PFSK-1 (cell line): ENCODE measurements around the gene TSPAN18.

Experiments
- FOXP2 ChIP-seq: optimal IDR thresholded peaks from 2 replicates; pipeline ENCODE3; 2011; ENCODE audit warnings: borderline replicate concordance, control low read depth, inconsistent platforms; ENCODE audit not compliant: insufficient read depth; ENCODE audit errors: extremely low read length, extremely low read depth
- POLR2AphosphoS5 ChIP-seq: IDR thresholded peaks from 2 replicates; pipeline ENCODE4 v1.6.1; 2012; ENCODE audit warnings: low read depth, mild to moderate bottlenecking, control low read depth, low read length, moderate library complexity
- REST ChIP-seq, 2 experiments: IDR thresholded peaks; 2 replicates each; pipeline versions ENCODE4 v1.6.1 to v1.8.0; 2011 to 2012; ENCODE audit warnings: low read depth in 2 of 2, low read length in 2 of 2, control low read depth in 1 of 2, inconsistent platforms in 1 of 2, mild to moderate bottlenecking in 1 of 2, moderate library complexity in 1 of 2; ENCODE audit not compliant: insufficient read depth in 1 of 2
- SIN3A ChIP-seq: IDR thresholded peaks from 2 replicates; pipeline ENCODE4 v1.6.1; 2012; ENCODE audit warnings: mild to moderate bottlenecking, low read length, moderate library complexity, borderline replicate concordance; ENCODE audit not compliant: insufficient read depth
- TAF1 ChIP-seq: IDR thresholded peaks from 2 replicates; pipeline ENCODE4 v1.6.1; 2012; ENCODE audit warnings: low read length, control low read depth, borderline replicate concordance; ENCODE audit not compliant: insufficient read depth

The TSPAN18 gene

GRCh38 chr11:44876906-44877305 lies 150.1 kb downstream of the TSPAN18 start:
- TF ChIP-seq TAF1 = no peak
- no peak for TF ChIP-seq REST (IDR thresholded peaks at IDR 0.05; ENCODE audit: insufficient read depth in 1 of 2, low read depth in 2 of 2, low read length in 2 of 2)
- TF ChIP-seq FOXP2 = no peak
- no peak for TF ChIP-seq SIN3A
- no peak for TF ChIP-seq POLR2AphosphoS5

GRCh38 chr11:44877571-44878497 lies 151.1 kb downstream of the TSPAN18 start:
- TF ChIP-seq POLR2AphosphoS5 (no peak), SIN3A (0 out of 2 replicates have a peak, but pooled peaks have one; percentile 17)

GRCh38 chr11:44878711-44879110 lies 151.9 kb downstream of the TSPAN18 start:
- TF ChIP-seq REST (IDR thresholded peaks at IDR 0.05; ENCODE audit: insufficient read depth in 1 of 2, low read depth in 2 of 2, low read length in 2 of 2) (no peak), TAF1 (no peak)

GRCh38 chr11:44879432-44879831 lies 152.7 kb downstream of the TSPAN18 start:
- TF ChIP-seq POLR2AphosphoS5 = no peak
- no peak for TF ChIP-seq FOXP2
- no peak for TF ChIP-seq SIN3A
- TF ChIP-seq REST (IDR thresholded peaks at IDR 0.05; ENCODE audit: insufficient read depth in 1 of 2, low read depth in 2 of 2, low read length in 2 of 2) = no peak
- no peak for TF ChIP-seq TAF1

GRCh38 chr11:44880511-44880910 lies 153.7 kb downstream of the TSPAN18 start:
- no peak for TF ChIP-seq FOXP2
- TF ChIP-seq POLR2AphosphoS5 = no peak
- TF ChIP-seq SIN3A = no peak
- TF ChIP-seq REST (IDR thresholded peaks at IDR 0.05; ENCODE audit: insufficient read depth in 1 of 2, low read depth in 2 of 2, low read length in 2 of 2) = no peak
- no peak for TF ChIP-seq TAF1
